ENCODE results near the gene KCNA3. TPM values are rescaled to one million over a fixed set of nuclear protein-coding genes. Genes with fewer than 3 reads are reported as not detected.

Gene KCNA3
- total and polyA plus RNA-seq, 8 donors: 0.08 to 1.2 (median 0.57) TPM

GRCh38 chr1:110707232-110707631 lies 32.5 kb upstream of the KCNA3 start:
- ATAC-seq (no peak), FAIRE-seq (no peak), DNase-seq (no peak)
- Histone ChIP-seq H3K4me1 (no peaks in the 10 kb centered on the region), H3K27ac (no peak overlapping the region), H3K4me3 (no peak overlapping the region), H3K9me3 (no peaks in the 10 kb centered on the region), H3K27me3 (no peaks in the 10 kb centered on the region), H3K36me3 (no peaks in the 10 kb centered on the region)
- 60 to 63% methylated on average over 2 of the region's 2 CpGs for WGBS, 2 donors
- intact Hi-C loops (cut with DNase I): no loop called here
- TF ChIP-seq, protein P1, sequence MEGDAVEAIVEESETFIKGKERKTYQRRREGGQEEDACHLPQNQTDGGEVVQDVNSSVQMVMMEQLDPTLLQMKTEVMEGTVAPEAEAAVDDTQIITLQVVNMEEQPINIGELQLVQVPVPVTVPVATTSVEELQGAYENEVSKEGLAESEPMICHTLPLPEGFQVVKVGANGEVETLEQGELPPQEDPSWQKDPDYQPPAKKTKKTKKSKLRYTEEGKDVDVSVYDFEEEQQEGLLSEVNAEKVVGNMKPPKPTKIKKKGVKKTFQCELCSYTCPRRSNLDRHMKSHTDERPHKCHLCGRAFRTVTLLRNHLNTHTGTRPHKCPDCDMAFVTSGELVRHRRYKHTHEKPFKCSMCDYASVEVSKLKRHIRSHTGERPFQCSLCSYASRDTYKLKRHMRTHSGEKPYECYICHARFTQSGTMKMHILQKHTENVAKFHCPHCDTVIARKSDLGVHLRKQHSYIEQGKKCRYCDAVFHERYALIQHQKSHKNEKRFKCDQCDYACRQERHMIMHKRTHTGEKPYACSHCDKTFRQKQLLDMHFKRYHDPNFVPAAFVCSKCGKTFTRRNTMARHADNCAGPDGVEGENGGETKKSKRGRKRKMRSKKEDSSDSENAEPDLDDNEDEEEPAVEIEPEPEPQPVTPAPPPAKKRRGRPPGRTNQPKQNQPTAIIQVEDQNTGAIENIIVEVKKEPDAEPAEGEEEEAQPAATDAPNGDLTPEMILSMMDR (IDR thresholded peaks at IDR 0.05): no peak

GRCh38 chr1:110706621-110707020 lies 31.9 kb upstream of the KCNA3 start:
- intact Hi-C loops (cut with DNase I): no loop called here
- TF ChIP-seq, protein P1 (IDR thresholded peaks at IDR 0.05): no peak
- 46 to 50% methylated on average over 1 of the region's 1 CpG for WGBS, 2 donors
- no peak for ATAC-seq
- Histone ChIP-seq H3K4me3 (no peak overlapping the region), H3K36me3 (no peaks in the 10 kb centered on the region), H3K9me3 (no peaks in the 10 kb centered on the region), H3K27ac (no peak overlapping the region), H3K27me3 (no peaks in the 10 kb centered on the region), H3K4me1 (no peaks in the 10 kb centered on the region)
- DNase-seq: no peak
- FAIRE-seq: no peak

- H3K27me3 ChIP-seq: no peaks in the 10 kb centered on the region
- intact Hi-C loops (cut with DNase I): no loop called here
- H3K4me3 ChIP-seq: no peak overlapping the region
- H3K27ac ChIP-seq: no peak overlapping the region
- ATAC-seq: no peak
- no peaks in the 10 kb centered on the region for H3K36me3 ChIP-seq
- no peak for DNase-seq
- WGBS, 2 donors: 39 to 50% methylated on average over 1 of the region's 1 CpG
- FAIRE-seq: no peak
- H3K9me3 ChIP-seq: no peaks in the 10 kb centered on the region
- TF ChIP-seq, protein P1 (IDR thresholded peaks at IDR 0.05): no peak
- no peaks in the 10 kb centered on the region for H3K4me1 ChIP-seq
These were observed 27.5 kb upstream of the KCNA3 start for GRCh38 chr1:110702260-110702659.

DNA sequence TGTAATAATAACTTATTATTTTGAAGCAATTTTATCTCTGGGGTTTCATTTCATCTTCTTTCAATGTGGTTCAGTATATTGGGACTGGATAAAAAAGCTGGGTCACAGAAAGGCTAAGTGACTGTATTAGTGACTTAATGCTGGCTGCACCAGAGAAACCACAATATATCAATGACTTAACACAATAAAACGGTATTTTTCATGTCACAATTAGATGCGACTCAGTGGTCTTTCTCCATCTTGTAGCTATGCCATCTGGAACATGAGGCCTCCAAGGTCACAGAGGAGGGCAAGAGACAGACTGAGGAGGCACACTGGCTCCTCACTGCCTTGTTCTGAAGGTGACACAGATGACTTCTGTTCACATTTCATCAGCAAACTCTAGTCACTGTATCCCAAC lies 26.0 kb upstream of the KCNA3 start:
- no peak overlapping the region for H3K27ac ChIP-seq
- no peak for FAIRE-seq
- no peaks in the 10 kb centered on the region for H3K36me3 ChIP-seq
- TF ChIP-seq, protein P1 (IDR thresholded peaks at IDR 0.05): no peak
- no peak for ATAC-seq
- no peak overlapping the region for H3K4me3 ChIP-seq
- H3K4me1 ChIP-seq: no peaks in the 10 kb centered on the region
- peaks cover 0 to 5% (median 0%) of the 10 kb centered on the region in 4 donors for H3K27me3 ChIP-seq
- intact Hi-C loops (cut with DNase I): no loop called here
- no peak for DNase-seq
- 55 to 56% methylated on average over 2 of the region's 2 CpGs for WGBS, 2 donors
- H3K9me3 ChIP-seq: no peaks in the 10 kb centered on the region

DNA sequence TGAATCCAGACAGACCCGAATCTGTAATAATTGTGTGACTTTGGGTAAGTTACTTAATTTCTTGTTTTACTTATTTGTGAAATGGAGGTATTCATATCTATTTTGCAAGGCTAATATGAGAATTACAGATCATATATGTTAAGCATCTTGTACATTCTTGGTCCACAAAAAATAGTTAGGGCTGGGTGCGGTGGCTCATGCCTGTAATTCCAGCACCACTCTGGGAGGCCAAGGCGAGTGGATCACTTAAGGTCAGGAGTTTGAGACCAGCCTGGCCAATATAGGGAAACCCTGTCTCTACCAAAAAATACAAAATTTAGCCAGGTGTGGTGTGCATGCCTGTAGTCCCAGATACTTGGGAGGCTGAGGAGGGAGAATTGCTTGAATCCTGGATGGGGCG lies 22.9 kb upstream of the KCNA3 start:
- Histone ChIP-seq H3K27ac (no peak overlapping the region), H3K36me3 (no peaks in the 10 kb centered on the region), H3K4me3 (no peak overlapping the region), H3K27me3 (peaks cover 0 to 5% (median 0%) of the 10 kb centered on the region in 4 donors), H3K4me1 (no peaks in the 10 kb centered on the region), H3K9me3 (no peaks in the 10 kb centered on the region)
- no peak for DNase-seq
- ATAC-seq: no peak
- intact Hi-C loops (cut with DNase I): no loop called here
- 84 to 90% methylated on average over 4 of the region's 4 CpGs for WGBS, 2 donors
- no peak for FAIRE-seq
- TF ChIP-seq, protein P1 (IDR thresholded peaks at IDR 0.05): no peak
